ENCODE measurements around the gene MYD88.
A peak's percentile ranks its signal among the peaks of the same experiment; 100 is the strongest.

Gene MYD88

GRCh38 chr3:38114052-38114874, 24.2 kb upstream of the MYD88 start:
- DNase-seq: no peak

GRCh38 chr3:38114875-38115644, 23.4 kb upstream of the MYD88 start:
- DNase-seq: no peak

- no peak for DNase-seq
These were observed 22.6 kb upstream of the MYD88 start for GRCh38 chr3:38115645-38116427.

GRCh38 chr3:38116471-38117162, 21.8 kb upstream of the MYD88 start:
- DNase-seq: no peak

GRCh38 chr3:38117163-38117716, 21.2 kb upstream of the MYD88 start:
- no peak for DNase-seq

- DNase-seq: peak; percentile 52
These were observed 20.6 kb upstream of the MYD88 start for GRCh38 chr3:38117748-38118420.

GRCh38 chr3:38118421-38119247, 19.8 kb upstream of the MYD88 start:
- DNase-seq: no peak

- no peak for DNase-seq
These were observed 19.3 kb upstream of the MYD88 start for GRCh38 chr3:38119248-38119544.

- no peak for DNase-seq
These were observed 18.4 kb upstream of the MYD88 start for GRCh38 chr3:38119821-38120692.

GRCh38 chr3:38120693-38121450, 17.6 kb upstream of the MYD88 start:
- no peak for DNase-seq

GRCh38 chr3:38121451-38121831, 17.0 kb upstream of the MYD88 start:
- DNase-seq: no peak

GRCh38 chr3:38121832-38122461, 16.5 kb upstream of the MYD88 start:
- DNase-seq: no peak

GRCh38 chr3:38122712-38123290, 15.7 kb upstream of the MYD88 start:
- no peak for DNase-seq

GRCh38 chr3:38124324-38125122, 13.9 kb upstream of the MYD88 start:
- no peak for DNase-seq

- no peak for DNase-seq
These were observed 12.9 kb upstream of the MYD88 start for GRCh38 chr3:38125305-38126120.

- DNase-seq: no peak
These were observed 12.2 kb upstream of the MYD88 start for GRCh38 chr3:38126121-38126892.

Measured in NCI-H2029 (cell line).